OCI-LY1 (cell line): ENCODE data around the gene KCNG3.

Experiments used
- H2AFZ ChIP-seq: fragments of 200-600 bp; sonication (generic), shearing (Covaris generic); 2 replicates; pipeline ENCODE4 v1.6.0; 2014; ENCODE audit warnings: antibody characterized with exemption, mild to moderate bottlenecking, low read length
- H3F3A ChIP-seq: fragments of 200-600 bp; sonication (generic), shearing (Covaris generic); 2 replicates; pipeline ENCODE4 v1.6.0; 2014; ENCODE audit warnings: mild to moderate bottlenecking, antibody characterized with exemption, low read length, moderate library complexity; ENCODE audit not compliant: insufficient read depth
- H3K27ac ChIP-seq: fragments of 200-600 bp; sonication (generic); 2 replicates; pipeline ENCODE4 v1.5.1; 2014; ENCODE audit warnings: low read length, mixed run types, mild to moderate bottlenecking, low read depth; ENCODE audit not compliant: poor library complexity, severe bottlenecking
- H3K27me3 ChIP-seq: fragments of 200-600 bp; sonication (generic); 2 replicates; pipeline ENCODE4 v1.6.0; 2014; ENCODE audit warnings: antibody characterized with exemption, mild to moderate bottlenecking, low read length, moderate library complexity; ENCODE audit not compliant: insufficient read depth
- H3K36me3 ChIP-seq: fragments of 200-600 bp; sonication (generic); 2 replicates; pipeline ENCODE4 v1.6.1; 2014; ENCODE audit warnings: mild to moderate bottlenecking, antibody characterized with exemption, low read length, moderate library complexity, mixed read lengths; ENCODE audit not compliant: insufficient read depth
- H3K4me1 ChIP-seq: fragments of 200-600 bp; sonication (generic); 2 replicates; pipeline ENCODE4 v1.5.1; 2014; ENCODE audit warnings: mild to moderate bottlenecking, low read length, moderate library complexity; ENCODE audit not compliant: insufficient read depth, severe bottlenecking
- H3K4me2 ChIP-seq: fragments of 200-600 bp; sonication (generic), shearing (Covaris generic); 2 replicates; pipeline ENCODE4 v1.6.1; 2014; ENCODE audit warnings: low read length
- H3K4me3 ChIP-seq: fragments of 200-600 bp; sonication (generic); 2 replicates; pipeline ENCODE4 v1.5.1; 2014; ENCODE audit warnings: low read length, low read depth, mild to moderate bottlenecking, mixed read lengths; ENCODE audit not compliant: poor library complexity, severe bottlenecking
- H3K79me2 ChIP-seq: fragments of 200-600 bp; shearing (Covaris generic); 2 replicates; pipeline ENCODE4 v1.6.1; 2016; ENCODE audit warnings: mixed run types, low read length, mixed read lengths; ENCODE audit not compliant: insufficient read depth
- H3K9ac ChIP-seq: fragments of 200-600 bp; sonication (generic), shearing (Covaris generic); 2 replicates; pipeline ENCODE4 v1.6.1; 2014; ENCODE audit warnings: mild to moderate bottlenecking, low read length, mixed read lengths
- H3K9me2 ChIP-seq: fragments of 200-600 bp; sonication (generic), shearing (Covaris generic); 2 replicates; pipeline ENCODE4 v1.6.1; 2014; ENCODE audit warnings: low read depth, mild to moderate bottlenecking, low read length, mixed read lengths
- H3K9me3 ChIP-seq: fragments of 200-600 bp; shearing (Covaris generic); 2 replicates; pipeline ENCODE4 v1.6.1; 2014; ENCODE audit warnings: low read length, mixed read lengths
- H4K20me1 ChIP-seq: fragments of 200-600 bp; sonication (generic), shearing (Covaris generic); 2 replicates; pipeline ENCODE4 v1.6.0; 2016; ENCODE audit warnings: mild to moderate bottlenecking, low read length; ENCODE audit not compliant: insufficient read depth
- EZH2 ChIP-seq: fragments of 200-600 bp; sonication (generic), shearing (Covaris generic); IDR thresholded peaks from 2 replicates; pipeline ENCODE4 v1.8.0; 2017; ENCODE audit warnings: borderline replicate concordance, mixed run types, mild to moderate bottlenecking, antibody characterized with exemption, low read length, moderate library complexity, mixed read lengths
- TF ChIP-seq, protein P1 (sequence below): fragments of 200-600 bp; sonication (generic), shearing (Covaris generic); IDR thresholded peaks from 2 replicates; pipeline ENCODE4 v1.5.1; 2017; ENCODE audit warnings: mild to moderate bottlenecking, antibody characterized with exemption, low read length, moderate library complexity, mixed read lengths

The KCNG3 gene

DNA sequence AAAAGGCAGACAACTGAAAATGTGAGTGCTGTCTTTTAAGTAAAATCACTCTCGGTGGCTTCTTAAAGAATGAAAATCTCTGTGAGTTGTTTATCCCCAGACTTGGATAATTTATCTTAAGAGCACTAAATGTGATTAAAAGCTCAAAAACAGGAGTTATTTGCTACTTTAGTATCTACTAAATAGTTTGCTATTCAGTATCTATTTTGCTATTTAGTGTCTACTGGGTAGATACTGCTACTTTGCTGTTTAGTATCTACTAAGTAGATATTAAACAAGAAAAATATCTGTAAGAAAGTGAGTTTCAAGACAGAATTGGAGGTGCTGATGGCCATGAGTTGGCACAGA lies 1.4 kb upstream of the KCNG3 start:
- Histone ChIP-seq H3K36me3 (no peaks in the 10 kb centered on the region), H3K4me2 (peak overlapping the region; percentile 84), H3K27me3 (no peaks in the 10 kb centered on the region), H3K4me1 (peaks cover 51% of the 10 kb centered on the region), H3K27ac (peak overlapping the region; percentile 34), H3K79me2 (no peaks in the 10 kb centered on the region), H3K9ac (peak overlapping the region; percentile 51), H3K9me3 (no peaks in the 10 kb centered on the region), H3K4me3 (peak overlapping the region; percentile 68), H2AFZ (0 out of 2 replicates have a peak overlapping the region, but pooled peaks have one; percentile 14), H3F3A (peaks cover 8% of the 10 kb centered on the region; the same call in 1 of the 2 replicates), H3K9me2 (no peaks in the 10 kb centered on the region), H4K20me1 (no peaks in the 10 kb centered on the region)
- TF ChIP-seq, protein P1, sequence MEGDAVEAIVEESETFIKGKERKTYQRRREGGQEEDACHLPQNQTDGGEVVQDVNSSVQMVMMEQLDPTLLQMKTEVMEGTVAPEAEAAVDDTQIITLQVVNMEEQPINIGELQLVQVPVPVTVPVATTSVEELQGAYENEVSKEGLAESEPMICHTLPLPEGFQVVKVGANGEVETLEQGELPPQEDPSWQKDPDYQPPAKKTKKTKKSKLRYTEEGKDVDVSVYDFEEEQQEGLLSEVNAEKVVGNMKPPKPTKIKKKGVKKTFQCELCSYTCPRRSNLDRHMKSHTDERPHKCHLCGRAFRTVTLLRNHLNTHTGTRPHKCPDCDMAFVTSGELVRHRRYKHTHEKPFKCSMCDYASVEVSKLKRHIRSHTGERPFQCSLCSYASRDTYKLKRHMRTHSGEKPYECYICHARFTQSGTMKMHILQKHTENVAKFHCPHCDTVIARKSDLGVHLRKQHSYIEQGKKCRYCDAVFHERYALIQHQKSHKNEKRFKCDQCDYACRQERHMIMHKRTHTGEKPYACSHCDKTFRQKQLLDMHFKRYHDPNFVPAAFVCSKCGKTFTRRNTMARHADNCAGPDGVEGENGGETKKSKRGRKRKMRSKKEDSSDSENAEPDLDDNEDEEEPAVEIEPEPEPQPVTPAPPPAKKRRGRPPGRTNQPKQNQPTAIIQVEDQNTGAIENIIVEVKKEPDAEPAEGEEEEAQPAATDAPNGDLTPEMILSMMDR: no peak
- TF ChIP-seq EZH2: no peak

DNA sequence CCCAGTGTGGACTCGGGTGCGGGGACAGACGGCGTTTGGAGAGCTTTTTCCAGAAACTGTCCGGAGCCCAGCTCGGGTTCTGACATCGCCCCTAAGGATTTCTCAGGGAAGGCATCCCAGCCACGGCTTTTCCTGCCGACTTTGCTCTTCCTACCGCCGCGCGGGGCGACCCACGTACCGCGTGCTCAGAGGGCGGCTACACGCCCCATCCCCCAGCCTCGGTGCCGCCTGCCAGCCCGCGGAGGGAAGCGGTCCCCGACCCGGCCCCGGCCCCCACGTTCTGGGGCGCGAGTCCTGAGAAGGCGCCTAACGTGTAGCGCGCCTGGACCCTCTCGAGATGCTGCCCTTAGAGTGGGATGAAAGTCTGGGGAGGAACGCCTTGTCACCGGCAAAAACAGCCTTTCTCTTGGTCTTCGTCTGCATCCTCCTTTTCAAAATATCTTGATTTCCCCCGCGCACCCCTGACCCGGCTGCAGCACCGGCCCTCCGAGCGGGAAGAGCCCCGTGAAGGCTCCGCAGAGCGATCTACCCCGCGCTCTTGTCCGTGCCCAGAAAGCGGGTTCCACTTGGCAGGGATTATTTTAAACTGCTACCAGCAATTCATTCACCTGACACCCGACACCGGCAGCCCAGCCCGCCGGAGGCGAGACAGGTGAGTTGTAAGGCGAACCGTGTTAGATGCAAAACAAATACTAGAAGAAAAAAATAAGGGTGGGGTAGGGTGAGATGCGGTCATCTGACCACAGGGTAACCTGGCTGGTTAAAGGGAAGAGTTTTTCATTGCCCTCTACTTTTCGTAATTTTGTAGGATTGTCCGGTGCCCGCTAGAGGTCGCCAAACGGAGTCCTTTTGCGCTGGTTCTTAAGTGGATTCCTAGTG lies 812 bp upstream of the KCNG3 start:
- H2AFZ ChIP-seq: peak overlapping the region; percentile 72; the same call in 1 of the 2 replicates
- H3K4me2 ChIP-seq: peak overlapping the region; percentile 84
- peak overlapping the region; percentile 69 for H3K27ac ChIP-seq
- no peaks in the 10 kb centered on the region for H3K36me3 ChIP-seq
- H3K9me3 ChIP-seq: no peaks in the 10 kb centered on the region
- no peaks in the 10 kb centered on the region for H4K20me1 ChIP-seq
- H3K4me3 ChIP-seq: peak overlapping the region; percentile 68
- H3K4me1 ChIP-seq: peaks cover 51% of the 10 kb centered on the region
- peaks cover 8% of the 10 kb centered on the region; the same call in 1 of the 2 replicates for H3F3A ChIP-seq
- TF ChIP-seq EZH2: no peak
- TF ChIP-seq, protein P1: peak; percentile 89
- no peaks in the 10 kb centered on the region for H3K27me3 ChIP-seq
- peak overlapping the region; percentile 86 for H3K9ac ChIP-seq
- H3K9me2 ChIP-seq: no peaks in the 10 kb centered on the region
- H3K79me2 ChIP-seq: no peaks in the 10 kb centered on the region

DNA sequence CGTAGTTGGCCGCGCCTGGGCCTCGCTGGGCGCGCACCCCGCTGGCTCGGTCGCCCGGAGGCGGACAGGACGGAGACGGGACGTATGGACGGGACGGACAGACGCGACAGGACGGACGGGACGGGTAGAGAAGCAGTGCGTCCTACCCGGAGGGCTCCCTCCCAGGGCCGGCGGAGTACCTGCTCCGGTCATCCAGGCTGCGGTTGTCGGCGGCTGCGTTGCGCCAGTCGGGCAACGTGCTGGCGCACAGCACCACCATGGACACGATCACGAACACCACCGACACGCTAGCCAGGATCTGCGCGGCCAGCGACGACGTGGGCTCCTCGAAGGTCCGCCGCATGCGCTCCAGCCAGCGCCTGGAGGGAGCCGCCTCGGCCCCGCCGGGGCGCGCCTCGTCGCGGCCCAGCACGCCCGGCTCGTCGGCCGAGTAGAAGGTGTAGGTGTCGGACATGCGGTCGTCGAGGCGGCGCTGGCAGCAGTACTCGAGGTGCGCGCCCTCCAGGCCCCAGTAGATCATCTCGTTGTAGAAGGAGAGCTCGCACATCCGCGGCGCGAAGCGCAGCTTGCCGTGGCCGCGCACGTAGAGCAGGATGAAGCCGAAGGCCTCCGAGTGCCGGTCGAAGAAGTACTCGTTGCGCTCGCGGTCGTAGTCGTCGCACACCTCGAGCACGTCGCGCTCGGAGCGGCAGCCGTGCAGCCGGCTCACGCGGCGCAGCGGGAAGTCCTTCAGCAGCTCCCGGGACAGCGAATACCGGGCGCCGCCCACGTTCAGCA lies 903 bp downstream of the KCNG3 start:
- Histone ChIP-seq H3K9me2 (no peaks in the 10 kb centered on the region), H3K9me3 (no peaks in the 10 kb centered on the region), H3K4me2 (peak overlapping the region; percentile 84), H3K36me3 (no peaks in the 10 kb centered on the region), H3K9ac (peak overlapping the region; percentile 86), H3K79me2 (no peaks in the 10 kb centered on the region), H2AFZ (no peak overlapping the region), H4K20me1 (no peaks in the 10 kb centered on the region), H3K4me3 (peak overlapping the region; percentile 68), H3F3A (peaks cover 8% of the 10 kb centered on the region; the same call in 1 of the 2 replicates), H3K4me1 (peaks cover 42% of the 10 kb centered on the region), H3K27me3 (no peaks in the 10 kb centered on the region), H3K27ac (no peak overlapping the region)
- TF ChIP-seq EZH2: no peak
- TF ChIP-seq, protein P1: no peak
